IgD-negative memory B cell (primary cell): ENCODE data around the gene TCERG1L. TPM values are rescaled to one million over a fixed set of nuclear protein-coding genes. Genes with fewer than 3 reads are reported as not detected.

Source experiments
- H3K27ac Mint-ChIP-seq, 3 donors: one replicate each; pipeline ENCODE4 v1.8.0; 2020 to 2022; ENCODE audit warnings: mild to moderate bottlenecking in 3 of 3, mixed read lengths in 3 of 3, moderate library complexity in 1 of 3
- H3K27me3 Mint-ChIP-seq: one replicate; pipeline ENCODE4 v1.8.0; 2021; ENCODE audit warnings: mixed read lengths
- H3K36me3 Mint-ChIP-seq: one replicate; pipeline ENCODE4 v1.8.0; 2020; ENCODE audit warnings: mild to moderate bottlenecking, mixed read lengths
- H3K4me1 Mint-ChIP-seq, 3 donors: one replicate each; pipeline ENCODE4 v1.8.0; 2020 to 2022; ENCODE audit warnings: mixed read lengths in 3 of 3, mild to moderate bottlenecking in 1 of 3
- H3K4me3 Mint-ChIP-seq, 4 donors: one replicate each; pipeline ENCODE4 v1.8.0; 2020 to 2022; ENCODE audit warnings: mild to moderate bottlenecking in 4 of 4, mixed read lengths in 4 of 4, moderate library complexity in 3 of 4
- H3K9me3 Mint-ChIP-seq, 3 donors: one replicate each; pipeline ENCODE4 v1.8.0; 2020 to 2021; ENCODE audit warnings: mixed read lengths in 3 of 3, mild to moderate bottlenecking in 1 of 3
- polyA plus RNA-seq: library from polyadenylated mRNA; unstranded; fragments of 300-500 nt; fragmentation: Illumina TruSeq; gene quantifications from one replicate; pipeline ENCODE4 v1.2.3, GENCODE V29; 2021

TCERG1L gene
- polyA plus RNA-seq, 1 donor from 2014 or later, result not detected

GRCh38 chr10:131222986-131223385, 88.5 kb downstream of the TCERG1L start:
- Mint-ChIP-seq H3K4me3 (no peak overlapping the region), H3K36me3 (no peaks in the 10 kb centered on the region), H3K4me1 (no peaks in the 10 kb centered on the region), H3K27me3 (no peaks in the 10 kb centered on the region), H3K27ac (no peak overlapping the region), H3K9me3 (peaks cover 0 to 8% (median 2%) of the 10 kb centered on the region in 3 donors)

- Mint-ChIP-seq H3K36me3 (no peaks in the 10 kb centered on the region), H3K4me1 (no peaks in the 10 kb centered on the region), H3K4me3 (no peak overlapping the region), H3K27ac (no peak overlapping the region), H3K9me3 (peaks cover 0 to 12% (median 2%) of the 10 kb centered on the region in 3 donors), H3K27me3 (no peaks in the 10 kb centered on the region)
Observed at GRCh38 chr10:131221632-131222277, 89.8 kb downstream of the TCERG1L start.

GRCh38 chr10:131220601-131221171, 90.8 kb downstream of the TCERG1L start:
- Mint-ChIP-seq H3K9me3 (peaks cover 0 to 9% (median 0%) of the 10 kb centered on the region in 3 donors), H3K27me3 (no peaks in the 10 kb centered on the region), H3K4me3 (no peak overlapping the region), H3K36me3 (no peaks in the 10 kb centered on the region), H3K27ac (no peak overlapping the region), H3K4me1 (no peaks in the 10 kb centered on the region)

GRCh38 chr10:131219955-131220489, 91.5 kb downstream of the TCERG1L start:
- H3K4me3 Mint-ChIP-seq, result no peak overlapping the region
- H3K27ac Mint-ChIP-seq, result no peak overlapping the region
- no peaks in the 10 kb centered on the region for H3K27me3 Mint-ChIP-seq
- peaks cover 0 to 9% (median 1%) of the 10 kb centered on the region in 3 donors for H3K9me3 Mint-ChIP-seq
- H3K36me3 Mint-ChIP-seq, result no peaks in the 10 kb centered on the region
- no peaks in the 10 kb centered on the region for H3K4me1 Mint-ChIP-seq

GRCh38 chr10:131219584-131219886, 92.0 kb downstream of the TCERG1L start:
- Mint-ChIP-seq H3K27me3 (no peaks in the 10 kb centered on the region), H3K36me3 (no peaks in the 10 kb centered on the region), H3K4me1 (no peaks in the 10 kb centered on the region), H3K4me3 (no peak overlapping the region), H3K27ac (no peak overlapping the region), H3K9me3 (peaks cover 0 to 9% (median 2%) of the 10 kb centered on the region in 3 donors)

- Mint-ChIP-seq H3K4me1 (no peaks in the 10 kb centered on the region), H3K27ac (no peak overlapping the region), H3K9me3 (peaks cover 0 to 9% (median 2%) of the 10 kb centered on the region in 3 donors), H3K4me3 (no peak overlapping the region), H3K27me3 (no peaks in the 10 kb centered on the region), H3K36me3 (no peaks in the 10 kb centered on the region)
Observed at GRCh38 chr10:131218811-131219583, 92.5 kb downstream of the TCERG1L start.

GRCh38 chr10:131216681-131217230, 94.8 kb downstream of the TCERG1L start:
- Mint-ChIP-seq H3K4me3 (no peak overlapping the region), H3K27ac (no peak overlapping the region), H3K4me1 (no peaks in the 10 kb centered on the region), H3K36me3 (no peaks in the 10 kb centered on the region), H3K9me3 (peaks cover 0 to 11% (median 2%) of the 10 kb centered on the region in 3 donors), H3K27me3 (no peaks in the 10 kb centered on the region)

GRCh38 chr10:131215776-131216175, 95.7 kb downstream of the TCERG1L start:
- Mint-ChIP-seq H3K9me3 (peaks cover 0 to 9% (median 2%) of the 10 kb centered on the region in 3 donors), H3K27ac (no peak overlapping the region), H3K4me1 (no peaks in the 10 kb centered on the region), H3K4me3 (no peak overlapping the region), H3K36me3 (no peaks in the 10 kb centered on the region), H3K27me3 (no peaks in the 10 kb centered on the region)

- Mint-ChIP-seq H3K27ac (no peak overlapping the region), H3K27me3 (no peaks in the 10 kb centered on the region), H3K4me1 (no peaks in the 10 kb centered on the region), H3K36me3 (no peaks in the 10 kb centered on the region), H3K9me3 (peaks cover 0 to 9% (median 2%) of the 10 kb centered on the region in 3 donors), H3K4me3 (no peak overlapping the region)
Observed at GRCh38 chr10:131214521-131215244, 96.8 kb downstream of the TCERG1L start.

- Mint-ChIP-seq H3K4me3 (no peak overlapping the region), H3K27me3 (no peaks in the 10 kb centered on the region), H3K4me1 (no peaks in the 10 kb centered on the region), H3K27ac (no peak overlapping the region), H3K9me3 (peaks cover 0 to 9% (median 2%) of the 10 kb centered on the region in 3 donors), H3K36me3 (no peaks in the 10 kb centered on the region)
Observed at GRCh38 chr10:131213741-131214505, 97.6 kb downstream of the TCERG1L start.

- Mint-ChIP-seq H3K36me3 (no peaks in the 10 kb centered on the region), H3K4me3 (no peak overlapping the region), H3K27ac (no peak overlapping the region), H3K4me1 (no peaks in the 10 kb centered on the region), H3K9me3 (peaks cover 0 to 6% (median 2%) of the 10 kb centered on the region in 3 donors), H3K27me3 (no peaks in the 10 kb centered on the region)
Observed at GRCh38 chr10:131212763-131213325, 98.7 kb downstream of the TCERG1L start.

- Mint-ChIP-seq H3K4me1 (no peaks in the 10 kb centered on the region), H3K27ac (no peak overlapping the region), H3K4me3 (no peak overlapping the region), H3K9me3 (peaks cover 0 to 4% (median 2%) of the 10 kb centered on the region in 3 donors), H3K27me3 (no peaks in the 10 kb centered on the region), H3K36me3 (no peaks in the 10 kb centered on the region)
Observed at GRCh38 chr10:131211965-131212619, 99.4 kb downstream of the TCERG1L start.

GRCh38 chr10:131211559-131211958, 100.0 kb downstream of the TCERG1L start:
- Mint-ChIP-seq H3K36me3 (no peaks in the 10 kb centered on the region), H3K9me3 (peaks cover 0 to 2% (median 2%) of the 10 kb centered on the region in 3 donors), H3K4me3 (no peak overlapping the region), H3K27me3 (no peaks in the 10 kb centered on the region), H3K4me1 (no peaks in the 10 kb centered on the region), H3K27ac (no peak overlapping the region)
